ENCODE results near the gene ZSCAN21.

ZSCAN21 gene

DNA sequence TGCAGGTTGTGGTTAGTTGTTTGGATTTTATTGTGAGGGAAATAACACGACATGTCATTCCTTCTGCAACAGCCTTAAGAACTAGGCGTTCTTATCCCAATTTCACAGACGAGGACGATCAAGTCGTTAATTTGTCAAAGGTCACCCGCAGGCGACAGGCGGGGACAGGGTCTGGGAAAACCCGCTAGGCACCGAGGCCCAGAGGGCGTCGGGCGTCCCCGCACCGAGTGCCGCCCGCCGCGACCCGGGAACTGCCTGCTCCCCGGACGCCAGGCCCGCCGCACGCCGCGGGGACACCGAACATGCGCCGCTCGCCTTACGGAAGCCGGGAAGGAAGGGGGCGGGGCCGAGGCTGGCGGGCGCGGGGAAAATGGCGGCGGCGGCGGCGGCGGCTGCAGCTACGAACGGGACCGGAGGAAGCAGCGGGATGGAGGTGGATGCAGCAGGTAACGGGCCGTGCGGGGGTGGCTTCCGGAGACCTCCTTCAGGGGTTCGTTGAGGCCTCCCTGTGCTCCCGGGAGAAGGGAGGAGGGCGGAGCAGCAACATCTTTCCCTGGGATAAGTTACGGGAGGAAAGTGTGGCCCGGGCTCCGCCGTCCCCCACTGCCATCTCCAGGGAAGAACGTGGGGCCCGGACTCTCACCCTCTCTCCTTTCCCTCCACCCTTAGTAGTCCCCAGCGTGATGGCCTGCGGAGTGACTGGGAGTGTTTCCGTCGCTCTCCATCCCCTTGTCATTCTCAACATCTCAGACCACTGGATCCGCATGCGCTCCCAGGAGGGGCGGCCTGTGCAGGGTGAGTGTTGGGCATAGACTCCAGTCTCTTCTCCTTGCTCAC, 39.3 kb downstream of the ZSCAN21 start, which contains the start of gene COPS6 (continued):
- TF ChIP-seq, protein P1, sequence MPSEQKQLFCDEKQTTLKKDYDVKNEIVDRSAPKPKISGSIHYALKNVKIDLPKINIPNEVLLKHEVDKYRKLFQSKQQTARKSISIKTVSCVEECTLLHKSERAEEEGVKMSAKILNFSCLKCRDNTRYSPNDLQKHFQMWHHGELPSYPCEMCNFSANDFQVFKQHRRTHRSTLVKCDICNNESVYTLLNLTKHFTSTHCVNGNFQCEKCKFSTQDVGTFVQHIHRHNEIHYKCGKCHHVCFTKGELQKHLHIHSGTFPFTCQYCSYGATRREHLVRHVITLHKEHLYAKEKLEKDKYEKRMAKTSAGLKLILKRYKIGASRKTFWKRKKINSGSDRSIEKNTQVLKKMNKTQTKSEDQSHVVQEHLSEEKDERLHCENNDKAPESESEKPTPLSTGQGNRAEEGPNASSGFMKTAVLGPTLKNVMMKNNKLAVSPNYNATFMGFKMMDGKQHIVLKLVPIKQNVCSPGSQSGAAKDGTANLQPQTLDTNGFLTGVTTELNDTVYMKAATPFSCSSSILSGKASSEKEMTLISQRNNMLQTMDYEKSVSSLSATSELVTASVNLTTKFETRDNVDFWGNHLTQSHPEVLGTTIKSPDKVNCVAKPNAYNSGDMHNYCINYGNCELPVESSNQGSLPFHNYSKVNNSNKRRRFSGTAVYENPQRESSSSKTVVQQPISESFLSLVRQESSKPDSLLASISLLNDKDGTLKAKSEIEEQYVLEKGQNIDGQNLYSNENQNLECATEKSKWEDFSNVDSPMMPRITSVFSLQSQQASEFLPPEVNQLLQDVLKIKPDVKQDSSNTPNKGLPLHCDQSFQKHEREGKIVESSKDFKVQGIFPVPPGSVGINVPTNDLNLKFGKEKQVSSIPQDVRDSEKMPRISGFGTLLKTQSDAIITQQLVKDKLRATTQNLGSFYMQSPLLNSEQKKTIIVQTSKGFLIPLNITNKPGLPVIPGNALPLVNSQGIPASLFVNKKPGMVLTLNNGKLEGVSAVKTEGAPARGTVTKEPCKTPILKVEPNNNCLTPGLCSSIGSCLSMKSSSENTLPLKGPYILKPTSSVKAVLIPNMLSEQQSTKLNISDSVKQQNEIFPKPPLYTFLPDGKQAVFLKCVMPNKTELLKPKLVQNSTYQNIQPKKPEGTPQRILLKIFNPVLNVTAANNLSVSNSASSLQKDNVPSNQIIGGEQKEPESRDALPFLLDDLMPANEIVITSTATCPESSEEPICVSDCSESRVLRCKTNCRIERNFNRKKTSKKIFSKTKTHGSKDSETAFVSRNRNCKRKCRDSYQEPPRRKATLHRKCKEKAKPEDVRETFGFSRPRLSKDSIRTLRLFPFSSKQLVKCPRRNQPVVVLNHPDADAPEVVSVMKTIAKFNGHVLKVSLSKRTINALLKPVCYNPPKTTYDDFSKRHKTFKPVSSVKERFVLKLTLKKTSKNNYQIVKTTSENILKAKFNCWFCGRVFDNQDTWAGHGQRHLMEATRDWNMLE (tag by site-specific recombination; conservative IDR thresholded peaks at IDR 0.05; ENCODE audit: low read depth), result peak; percentile 20; the same call in 1 of the 2 replicates
- TF ChIP-seq ZNF624 (tag by site-specific recombination; IDR thresholded peaks at IDR 0.05) (no peak), SP2 (tag by site-specific recombination; IDR thresholded peaks at IDR 0.05) (peak; percentile 58), ZNF302 (tag by site-specific recombination; IDR thresholded peaks at IDR 0.05; ENCODE audit: low read depth) (no peak), ZNF580 (tag by site-specific recombination; IDR thresholded peaks at IDR 0.05) (peak; percentile 39; the same call in 1 of the 2 replicates), ZNF214 (tag by site-specific recombination; IDR thresholded peaks at IDR 0.05; ENCODE audit: borderline replicate concordance) (no peak), SCRT1 (tag by site-specific recombination; IDR thresholded peaks at IDR 0.05; ENCODE audit: borderline replicate concordance) (no peak), WT1 (tag by site-specific recombination; IDR thresholded peaks at IDR 0.05) (no peak), ZNF366 (tag by site-specific recombination; conservative IDR thresholded peaks at IDR 0.05) (peak; percentile 28), ZNF791 (tag by site-specific recombination; IDR thresholded peaks at IDR 0.05) (no peak), PATZ1 (tag by site-specific recombination; IDR thresholded peaks at IDR 0.05) (peak; percentile 57; the same call in 1 of the 2 replicates), HOXA7 (CRISPR knock-in tag; IDR thresholded peaks at IDR 0.05; ENCODE audit: borderline replicate concordance) (no peak), ZNF2 (tag by site-specific recombination; IDR thresholded peaks at IDR 0.05) (no peak), ZBTB48 (tag by site-specific recombination; IDR thresholded peaks at IDR 0.05) (no peak), ZNF623 (tag by site-specific recombination; IDR thresholded peaks at IDR 0.05) (0 out of 2 replicates have a peak, but pooled peaks have one; percentile 23), ELK4 (IDR thresholded peaks at IDR 0.05; ENCODE audit: borderline replicate concordance, low read depth, low read length) (no peak), ZNF221 (tag by site-specific recombination; IDR thresholded peaks at IDR 0.05; ENCODE audit: borderline replicate concordance) (no peak), ZNF530 (tag by site-specific recombination; IDR thresholded peaks at IDR 0.05; ENCODE audit: low read depth) (no peak), ZNF600 (tag by site-specific recombination; IDR thresholded peaks at IDR 0.05) (peak; percentile 10)
- TF ChIP-seq, protein P2, sequence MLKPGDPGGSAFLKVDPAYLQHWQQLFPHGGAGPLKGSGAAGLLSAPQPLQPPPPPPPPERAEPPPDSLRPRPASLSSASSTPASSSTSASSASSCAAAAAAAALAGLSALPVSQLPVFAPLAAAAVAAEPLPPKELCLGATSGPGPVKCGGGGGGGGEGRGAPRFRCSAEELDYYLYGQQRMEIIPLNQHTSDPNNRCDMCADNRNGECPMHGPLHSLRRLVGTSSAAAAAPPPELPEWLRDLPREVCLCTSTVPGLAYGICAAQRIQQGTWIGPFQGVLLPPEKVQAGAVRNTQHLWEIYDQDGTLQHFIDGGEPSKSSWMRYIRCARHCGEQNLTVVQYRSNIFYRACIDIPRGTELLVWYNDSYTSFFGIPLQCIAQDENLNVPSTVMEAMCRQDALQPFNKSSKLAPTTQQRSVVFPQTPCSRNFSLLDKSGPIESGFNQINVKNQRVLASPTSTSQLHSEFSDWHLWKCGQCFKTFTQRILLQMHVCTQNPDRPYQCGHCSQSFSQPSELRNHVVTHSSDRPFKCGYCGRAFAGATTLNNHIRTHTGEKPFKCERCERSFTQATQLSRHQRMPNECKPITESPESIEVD (tag by site-specific recombination; IDR thresholded peaks at IDR 0.05), result no peak
- TF ChIP-seq, protein P3, sequence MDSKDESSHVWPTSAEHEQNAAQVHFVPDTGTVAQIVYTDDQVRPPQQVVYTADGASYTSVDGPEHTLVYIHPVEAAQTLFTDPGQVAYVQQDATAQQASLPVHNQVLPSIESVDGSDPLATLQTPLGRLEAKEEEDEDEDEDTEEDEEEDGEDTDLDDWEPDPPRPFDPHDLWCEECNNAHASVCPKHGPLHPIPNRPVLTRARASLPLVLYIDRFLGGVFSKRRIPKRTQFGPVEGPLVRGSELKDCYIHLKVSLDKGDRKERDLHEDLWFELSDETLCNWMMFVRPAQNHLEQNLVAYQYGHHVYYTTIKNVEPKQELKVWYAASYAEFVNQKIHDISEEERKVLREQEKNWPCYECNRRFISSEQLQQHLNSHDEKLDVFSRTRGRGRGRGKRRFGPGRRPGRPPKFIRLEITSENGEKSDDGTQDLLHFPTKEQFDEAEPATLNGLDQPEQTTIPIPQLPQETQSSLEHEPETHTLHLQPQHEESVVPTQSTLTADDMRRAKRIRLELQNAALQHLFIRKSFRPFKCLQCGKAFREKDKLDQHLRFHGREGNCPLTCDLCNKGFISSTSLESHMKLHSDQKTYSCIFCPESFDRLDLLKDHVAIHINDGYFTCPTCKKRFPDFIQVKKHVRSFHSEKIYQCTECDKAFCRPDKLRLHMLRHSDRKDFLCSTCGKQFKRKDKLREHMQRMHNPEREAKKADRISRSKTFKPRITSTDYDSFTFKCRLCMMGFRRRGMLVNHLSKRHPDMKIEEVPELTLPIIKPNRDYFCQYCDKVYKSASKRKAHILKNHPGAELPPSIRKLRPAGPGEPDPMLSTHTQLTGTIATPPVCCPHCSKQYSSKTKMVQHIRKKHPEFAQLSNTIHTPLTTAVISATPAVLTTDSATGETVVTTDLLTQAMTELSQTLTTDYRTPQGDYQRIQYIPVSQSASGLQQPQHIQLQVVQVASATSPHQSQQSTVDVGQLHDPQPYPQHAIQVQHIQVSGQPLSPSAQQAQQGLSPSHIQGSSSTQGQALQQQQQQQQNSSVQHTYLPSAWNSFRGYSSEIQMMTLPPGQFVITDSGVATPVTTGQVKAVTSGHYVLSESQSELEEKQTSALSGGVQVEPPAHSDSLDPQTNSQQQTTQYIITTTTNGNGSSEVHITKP (tag by site-specific recombination; IDR thresholded peaks at IDR 0.05), result peak; percentile 96
- TF ChIP-seq, protein P4, sequence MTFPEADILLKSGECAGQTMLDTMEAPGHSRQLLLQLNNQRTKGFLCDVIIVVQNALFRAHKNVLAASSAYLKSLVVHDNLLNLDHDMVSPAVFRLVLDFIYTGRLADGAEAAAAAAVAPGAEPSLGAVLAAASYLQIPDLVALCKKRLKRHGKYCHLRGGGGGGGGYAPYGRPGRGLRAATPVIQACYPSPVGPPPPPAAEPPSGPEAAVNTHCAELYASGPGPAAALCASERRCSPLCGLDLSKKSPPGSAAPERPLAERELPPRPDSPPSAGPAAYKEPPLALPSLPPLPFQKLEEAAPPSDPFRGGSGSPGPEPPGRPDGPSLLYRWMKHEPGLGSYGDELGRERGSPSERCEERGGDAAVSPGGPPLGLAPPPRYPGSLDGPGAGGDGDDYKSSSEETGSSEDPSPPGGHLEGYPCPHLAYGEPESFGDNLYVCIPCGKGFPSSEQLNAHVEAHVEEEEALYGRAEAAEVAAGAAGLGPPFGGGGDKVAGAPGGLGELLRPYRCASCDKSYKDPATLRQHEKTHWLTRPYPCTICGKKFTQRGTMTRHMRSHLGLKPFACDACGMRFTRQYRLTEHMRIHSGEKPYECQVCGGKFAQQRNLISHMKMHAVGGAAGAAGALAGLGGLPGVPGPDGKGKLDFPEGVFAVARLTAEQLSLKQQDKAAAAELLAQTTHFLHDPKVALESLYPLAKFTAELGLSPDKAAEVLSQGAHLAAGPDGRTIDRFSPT (tag by site-specific recombination; IDR thresholded peaks at IDR 0.05), result no peak
